ENCODE data around the gene CAMSAP1.

DNA sequence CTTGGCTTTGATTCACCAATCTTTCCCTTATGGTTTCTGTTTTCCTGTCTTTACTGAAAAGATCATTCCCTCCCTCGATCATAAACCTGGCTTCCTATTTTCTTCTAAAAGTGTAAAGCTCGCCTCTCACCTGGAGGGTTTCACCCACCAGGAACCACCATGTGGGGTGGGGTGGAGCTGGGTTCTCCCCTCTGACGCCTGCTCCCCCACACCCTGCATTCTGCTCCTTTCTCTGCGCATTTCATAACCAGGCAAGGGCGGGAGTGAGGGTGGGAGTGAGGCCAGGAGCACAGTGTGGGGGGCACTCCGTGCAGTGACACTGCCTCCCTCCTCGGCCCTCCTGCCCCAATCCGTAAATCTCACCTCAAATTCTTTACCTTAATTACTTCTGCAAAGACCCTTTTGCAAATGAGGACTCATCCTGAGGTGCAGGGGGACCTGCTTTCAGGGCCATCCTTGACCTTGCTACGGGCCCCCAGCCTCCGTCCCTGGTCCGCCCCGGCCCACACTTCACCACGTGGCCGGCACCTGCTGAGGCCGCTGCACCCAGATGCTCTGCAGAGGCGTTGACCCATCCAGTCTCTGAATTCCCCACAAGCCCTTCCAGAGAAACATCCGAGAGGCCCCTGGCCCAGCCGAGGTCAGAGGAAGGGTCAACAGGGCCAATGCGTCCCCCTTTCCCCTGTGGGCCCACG lies 146.0 kb downstream of the CAMSAP1 start:
- TF ChIP-seq, protein P1, sequence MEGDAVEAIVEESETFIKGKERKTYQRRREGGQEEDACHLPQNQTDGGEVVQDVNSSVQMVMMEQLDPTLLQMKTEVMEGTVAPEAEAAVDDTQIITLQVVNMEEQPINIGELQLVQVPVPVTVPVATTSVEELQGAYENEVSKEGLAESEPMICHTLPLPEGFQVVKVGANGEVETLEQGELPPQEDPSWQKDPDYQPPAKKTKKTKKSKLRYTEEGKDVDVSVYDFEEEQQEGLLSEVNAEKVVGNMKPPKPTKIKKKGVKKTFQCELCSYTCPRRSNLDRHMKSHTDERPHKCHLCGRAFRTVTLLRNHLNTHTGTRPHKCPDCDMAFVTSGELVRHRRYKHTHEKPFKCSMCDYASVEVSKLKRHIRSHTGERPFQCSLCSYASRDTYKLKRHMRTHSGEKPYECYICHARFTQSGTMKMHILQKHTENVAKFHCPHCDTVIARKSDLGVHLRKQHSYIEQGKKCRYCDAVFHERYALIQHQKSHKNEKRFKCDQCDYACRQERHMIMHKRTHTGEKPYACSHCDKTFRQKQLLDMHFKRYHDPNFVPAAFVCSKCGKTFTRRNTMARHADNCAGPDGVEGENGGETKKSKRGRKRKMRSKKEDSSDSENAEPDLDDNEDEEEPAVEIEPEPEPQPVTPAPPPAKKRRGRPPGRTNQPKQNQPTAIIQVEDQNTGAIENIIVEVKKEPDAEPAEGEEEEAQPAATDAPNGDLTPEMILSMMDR (IDR thresholded peaks at IDR 0.05): no peak
- no peak for TF ChIP-seq EZH2 (IDR thresholded peaks at IDR 0.05; ENCODE audit: borderline replicate concordance, insufficient read depth, low read depth, low read length, poor library complexity, severe bottlenecking)
